Measurements from ENCODE around the gene ATXN7L1.

- no peak for TF ChIP-seq POLR2A (IDR thresholded peaks at IDR 0.05)
- TF ChIP-seq, protein P1, sequence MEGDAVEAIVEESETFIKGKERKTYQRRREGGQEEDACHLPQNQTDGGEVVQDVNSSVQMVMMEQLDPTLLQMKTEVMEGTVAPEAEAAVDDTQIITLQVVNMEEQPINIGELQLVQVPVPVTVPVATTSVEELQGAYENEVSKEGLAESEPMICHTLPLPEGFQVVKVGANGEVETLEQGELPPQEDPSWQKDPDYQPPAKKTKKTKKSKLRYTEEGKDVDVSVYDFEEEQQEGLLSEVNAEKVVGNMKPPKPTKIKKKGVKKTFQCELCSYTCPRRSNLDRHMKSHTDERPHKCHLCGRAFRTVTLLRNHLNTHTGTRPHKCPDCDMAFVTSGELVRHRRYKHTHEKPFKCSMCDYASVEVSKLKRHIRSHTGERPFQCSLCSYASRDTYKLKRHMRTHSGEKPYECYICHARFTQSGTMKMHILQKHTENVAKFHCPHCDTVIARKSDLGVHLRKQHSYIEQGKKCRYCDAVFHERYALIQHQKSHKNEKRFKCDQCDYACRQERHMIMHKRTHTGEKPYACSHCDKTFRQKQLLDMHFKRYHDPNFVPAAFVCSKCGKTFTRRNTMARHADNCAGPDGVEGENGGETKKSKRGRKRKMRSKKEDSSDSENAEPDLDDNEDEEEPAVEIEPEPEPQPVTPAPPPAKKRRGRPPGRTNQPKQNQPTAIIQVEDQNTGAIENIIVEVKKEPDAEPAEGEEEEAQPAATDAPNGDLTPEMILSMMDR (IDR thresholded peaks at IDR 0.05) = no peak
These were observed 224.6 kb downstream of the ATXN7L1 start for GRCh38 chr7:105651798-105652197.

Measured in esophagus squamous epithelium (tissue), 4 donors.